Measurements from ENCODE around the gene KEL.

KEL gene

GRCh38 chr7:142896741-142897379 is 65.3 kb downstream of the KEL start:
- no peak for DNase-seq

GRCh38 chr7:142896151-142896550 is 66.0 kb downstream of the KEL start:
- DNase-seq: no peak

GRCh38 chr7:142894985-142895593 is 67.1 kb downstream of the KEL start:
- no peak for DNase-seq

- no peak for DNase-seq
These were observed 67.8 kb downstream of the KEL start for GRCh38 chr7:142894112-142894984.

- no peak for DNase-seq
These were observed 69.2 kb downstream of the KEL start for GRCh38 chr7:142892951-142893350.

GRCh38 chr7:142891490-142892082 is 70.6 kb downstream of the KEL start:
- no peak for DNase-seq
